T-cell (primary cell): ENCODE data around the gene RHOBTB1. TPM values are rescaled to one million over a fixed set of nuclear protein-coding genes. Genes with fewer than 3 reads are reported as not detected.

Source experiments
- ATAC-seq, 4 experiments: fragments of 200-7000 bp in 3 of 4; fragments of 150-1000 bp in 1 of 4; cut with Tn5 transposase; replicated peaks in 1 of 4; 1 replicate in 3 of 4; 2 replicates in 1 of 4; pipeline ENCODE4 v1.10.0; 2021; ENCODE audit warnings: moderate library complexity in 3 of 4, mild to moderate bottlenecking in 2 of 4, moderate number of reproducible peaks in 1 of 4
- CTCF ChIA-PET, 2 donors: fragments of 300-600 bp; sonication (Branson Sonifier 250); formaldehyde crosslinking; loops; one replicate each; lab custom pipeline; 2022; ENCODE audit warnings: antibody characterized with exemption in 2 of 2; lab: Charles Lee
- POLR2A ChIA-PET, 2 donors: fragments of 300-600 bp; sonication (Branson Sonifier 250); formaldehyde crosslinking; loops; one replicate each; lab custom pipeline; 2022; ENCODE audit warnings: antibody characterized with exemption in 2 of 2; lab: Charles Lee
- DNase-seq, 35 experiments: peaks; one replicate each; pipeline versions ENCODE4 v3.0.0 to v3.0.0-alpha.2; 2013 to 2023
- H3K27ac ChIP-seq: one replicate; pipeline ENCODE4 v1.5.1; 2013; ENCODE audit warnings: low read length
- H3K27me3 ChIP-seq, 2 experiments: replicated peaks in 1 of 2; 1 replicate in 1 of 2; 2 replicates in 1 of 2; pipeline versions ENCODE4 v1.6.1 to v1.7.0; 2013; ENCODE audit warnings: low read length in 1 of 2, mixed read lengths in 1 of 2; ENCODE audit not compliant: control insufficient read depth in 2 of 2, insufficient read depth in 2 of 2; ENCODE audit errors: extremely low read depth in 1 of 2
- H3K36me3 ChIP-seq, 2 donors: 1 replicate in 1 of 2; 2 replicates in 1 of 2; pipeline versions ENCODE4 v1.6.1 to v1.7.0; 2013; ENCODE audit warnings: low read length in 1 of 2; ENCODE audit not compliant: control insufficient read depth in 2 of 2, insufficient read depth in 1 of 2; ENCODE audit errors: extremely low read depth in 1 of 2
- H3K4me1 ChIP-seq, 2 experiments: 1 replicate in 1 of 2; 2 replicates in 1 of 2; pipeline versions ENCODE4 v1.6.1 to v1.7.0; 2013; ENCODE audit warnings: low read length in 2 of 2, mixed read lengths in 1 of 2; ENCODE audit not compliant: insufficient read depth in 2 of 2, control insufficient read depth in 1 of 2; ENCODE audit errors: extremely low read depth in 1 of 2
- H3K4me3 ChIP-seq, 2 donors: 1 replicate in 1 of 2; 2 replicates in 1 of 2; pipeline versions ENCODE4 v1.5.1 to v1.7.0; 2013; ENCODE audit warnings: mild to moderate bottlenecking in 2 of 2, low read length in 1 of 2, moderate library complexity in 1 of 2; ENCODE audit not compliant: control insufficient read depth in 1 of 2; ENCODE audit errors: extremely low read depth in 1 of 2
- H3K9me3 ChIP-seq: 2 replicates; pipeline ENCODE4 v1.7.0; 2013
- H3K27ac Mint-ChIP-seq, 2 donors: one replicate each; pipeline ENCODE4 v1.8.0; 2020 to 2021; ENCODE audit warnings: mild to moderate bottlenecking in 2 of 2, mixed read lengths in 2 of 2
- H3K27me3 Mint-ChIP-seq, 2 donors: one replicate each; pipeline ENCODE4 v1.8.0; 2021 to 2022; ENCODE audit warnings: mixed read lengths in 2 of 2
- H3K36me3 Mint-ChIP-seq: one replicate; pipeline ENCODE4 v1.8.0; 2021; ENCODE audit warnings: mixed read lengths
- H3K4me1 Mint-ChIP-seq, 3 donors: one replicate each; pipeline ENCODE4 v1.8.0; 2020 to 2022; ENCODE audit warnings: mixed read lengths in 3 of 3, mild to moderate bottlenecking in 1 of 3
- H3K4me3 Mint-ChIP-seq, 3 donors: one replicate each; pipeline ENCODE4 v1.8.0; 2020 to 2022; ENCODE audit warnings: mild to moderate bottlenecking in 3 of 3, mixed read lengths in 3 of 3, moderate library complexity in 3 of 3
- H3K9me3 Mint-ChIP-seq, 3 donors: one replicate each; pipeline ENCODE4 v1.8.0; 2020 to 2022; ENCODE audit warnings: mixed read lengths in 3 of 3
- WGBS: methylation state at CpG from one replicate; pipeline ENCODE4 v1.1.5; 2013; ENCODE audit warnings: missing lambda C conversion rate; ENCODE audit not compliant: insufficient coverage; 5-methylcytosine and 5-hydroxymethylcytosine counted together
- total RNA-seq, 35 experiments: library from RNA in 6 of 35; stranded (reverse) in 6 of 35; fragments of 120-200 nt in 1 of 35; gene quantifications; one replicate each; pipeline versions ENCODE4 v1.2.1 to v1.2.4 and lab custom pipeline; 2013 to 2026

RHOBTB1 gene, protein sequence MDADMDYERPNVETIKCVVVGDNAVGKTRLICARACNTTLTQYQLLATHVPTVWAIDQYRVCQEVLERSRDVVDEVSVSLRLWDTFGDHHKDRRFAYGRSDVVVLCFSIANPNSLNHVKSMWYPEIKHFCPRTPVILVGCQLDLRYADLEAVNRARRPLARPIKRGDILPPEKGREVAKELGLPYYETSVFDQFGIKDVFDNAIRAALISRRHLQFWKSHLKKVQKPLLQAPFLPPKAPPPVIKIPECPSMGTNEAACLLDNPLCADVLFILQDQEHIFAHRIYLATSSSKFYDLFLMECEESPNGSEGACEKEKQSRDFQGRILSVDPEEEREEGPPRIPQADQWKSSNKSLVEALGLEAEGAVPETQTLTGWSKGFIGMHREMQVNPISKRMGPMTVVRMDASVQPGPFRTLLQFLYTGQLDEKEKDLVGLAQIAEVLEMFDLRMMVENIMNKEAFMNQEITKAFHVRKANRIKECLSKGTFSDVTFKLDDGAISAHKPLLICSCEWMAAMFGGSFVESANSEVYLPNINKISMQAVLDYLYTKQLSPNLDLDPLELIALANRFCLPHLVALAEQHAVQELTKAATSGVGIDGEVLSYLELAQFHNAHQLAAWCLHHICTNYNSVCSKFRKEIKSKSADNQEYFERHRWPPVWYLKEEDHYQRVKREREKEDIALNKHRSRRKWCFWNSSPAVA
- total RNA-seq (under 1 TPM in 4 of 5 donors, not detected in 1; 0.09 to 0.75 (median 0.34) TPM), total RNA-seq (lab: John Stamatoyannopoulos, UW) (0 to 0.67 (median 0.17) reads per million in 29 experiments)
- total RNA-seq (2013), result 0.37 TPM

GRCh38 chr10:60944058-60944909, at the start of gene RHOBTB1:
Gene RHOBTB1 (minus strand): TSS chr10:60944185. CDS start chr10:60911542, 32,643 bp downstream.
- Histone ChIP-seq H3K4me1 (peaks cover 2 to 18% of the 10 kb centered on the region in 2 experiments), H3K36me3 (no peaks in the 10 kb centered on the region), H3K27me3 (peaks cover 0 to 28% of the 10 kb centered on the region in 2 experiments), H3K27ac (no peak within 1 kb of the TSS), H3K4me3 (peak within 1 kb of the TSS; percentile 29 to 86), H3K9me3 (no peaks in the 10 kb centered on the region)
- Mint-ChIP-seq H3K36me3 (no peaks in the 10 kb centered on the region), H3K27ac (no peak within 1 kb of the TSS), H3K4me3 (peak within 1 kb of the TSS; percentile 65 to 77 (median 66)), H3K4me1 (peaks cover 12 to 13% (median 12%) of the 10 kb centered on the region in 3 donors), H3K9me3 (no peaks in the 10 kb centered on the region), H3K27me3 (peaks cover 49 to 60% of the 10 kb centered on the region in 2 donors)
- ChIA-PET POLR2A (no interaction called here), CTCF (no interaction called here)
- DNase-seq (peak in 16 of 35 experiments; percentile 1 to 43 (median 11)), ATAC-seq (peak; percentile 22 to 76 (median 44))
- WGBS, result 4% methylated on average over 54 of the region's 77 CpGs

DNA sequence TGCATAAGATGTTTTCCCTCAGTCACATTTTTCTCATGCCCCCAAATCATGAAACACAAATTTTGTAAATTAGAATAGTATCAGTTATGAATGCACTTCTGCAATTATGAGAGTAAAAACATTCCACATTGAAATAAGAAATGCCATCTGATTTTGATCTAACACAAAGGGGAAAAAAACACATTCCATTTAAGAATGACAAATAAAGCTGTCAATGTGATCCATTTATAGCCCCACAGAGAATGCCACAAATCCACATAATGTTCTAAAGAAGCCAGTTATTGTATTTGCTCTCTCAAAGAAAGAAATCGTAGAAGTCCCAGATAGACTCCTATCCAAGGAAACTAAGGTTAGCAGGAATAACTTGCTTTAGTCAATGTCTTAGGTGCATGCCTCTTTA, 48.7 kb upstream of the RHOBTB1 start:
- ChIA-PET POLR2A (no interaction called here), CTCF (interaction anchor here in 1 of 2 donors (0.5 kb wide), 1 partner anchor 892 kb away, joined by 3 read pairs; no protein-coding TSS in a partner anchor)
- H3K27ac Mint-ChIP-seq, result no peak overlapping the region
- Histone ChIP-seq H3K36me3 (no peaks in the 10 kb centered on the region), H3K27me3 (no peaks in the 10 kb centered on the region), H3K9me3 (no peaks in the 10 kb centered on the region), H3K4me1 (no peaks in the 10 kb centered on the region), H3K4me3 (no peak overlapping the region), H3K27ac (no peak overlapping the region)
- no peaks in the 10 kb centered on the region for H3K9me3 Mint-ChIP-seq
- H3K27me3 Mint-ChIP-seq, result peaks cover 11 to 14% of the 10 kb centered on the region in 2 donors
- ATAC-seq (no peak), DNase-seq (no peak)
- no CpG with 5 or more reads among the region's 1 CpG for WGBS
- H3K4me1 Mint-ChIP-seq, result no peaks in the 10 kb centered on the region
- no peaks in the 10 kb centered on the region for H3K36me3 Mint-ChIP-seq
- no peak overlapping the region for H3K4me3 Mint-ChIP-seq

DNA sequence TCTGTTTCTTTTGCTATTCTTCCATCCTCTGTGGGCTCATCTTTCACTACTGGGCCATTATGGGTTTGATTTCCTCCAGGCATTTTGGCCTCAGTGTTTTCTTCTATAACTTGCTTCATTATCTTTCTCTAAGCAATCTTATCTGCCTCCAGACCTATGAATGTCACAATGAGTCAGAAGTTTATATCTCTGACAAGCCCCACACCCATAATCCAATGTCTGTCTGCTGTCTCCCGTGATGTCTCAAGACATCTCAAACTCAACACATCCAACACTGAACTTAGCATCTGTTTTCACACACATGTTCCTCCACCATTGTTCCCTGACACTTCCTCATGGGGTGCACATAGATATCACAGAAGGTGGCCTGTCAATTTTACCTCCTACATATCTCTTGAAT, 46.7 kb upstream of the RHOBTB1 start:
- H3K4me3 ChIP-seq, result no peak overlapping the region
- ATAC-seq, result no peak

GRCh38 chr10:60989400-60989876, 45.5 kb upstream of the RHOBTB1 start:
- peak in 1 of 35 experiments; percentile 3 for DNase-seq
- POLR2A ChIA-PET, result no interaction called here
- H3K36me3 Mint-ChIP-seq, result no peaks in the 10 kb centered on the region
- Histone ChIP-seq H3K27ac (no peak overlapping the region), H3K9me3 (no peaks in the 10 kb centered on the region), H3K4me1 (no peaks in the 10 kb centered on the region), H3K4me3 (no peak overlapping the region), H3K36me3 (no peaks in the 10 kb centered on the region), H3K27me3 (no peaks in the 10 kb centered on the region)
- CTCF ChIA-PET, result no interaction called here
- no peak overlapping the region for H3K27ac Mint-ChIP-seq
- peak in 1 of 4 experiments; percentile 44 for ATAC-seq
- peaks cover 6 to 14% of the 10 kb centered on the region in 2 donors for H3K27me3 Mint-ChIP-seq
- H3K4me1 Mint-ChIP-seq, result no peaks in the 10 kb centered on the region
- H3K4me3 Mint-ChIP-seq, result no peak overlapping the region
- no peaks in the 10 kb centered on the region for H3K9me3 Mint-ChIP-seq
- WGBS, result 88% methylated on average over 1 of the region's 4 CpGs

More for the DNA sequence above, 46.7 kb upstream of the RHOBTB1 start:
- peaks cover 6 to 14% of the 10 kb centered on the region in 2 donors for H3K27me3 Mint-ChIP-seq
- no peak overlapping the region for H3K27ac Mint-ChIP-seq
- no peak overlapping the region for H3K27ac ChIP-seq
- WGBS, result 100% methylated on average over 1 of the region's 1 CpG
- no peaks in the 10 kb centered on the region for H3K36me3 Mint-ChIP-seq
- no peaks in the 10 kb centered on the region for H3K9me3 Mint-ChIP-seq
- H3K4me1 Mint-ChIP-seq, result no peaks in the 10 kb centered on the region
- no peak overlapping the region for H3K4me3 Mint-ChIP-seq
- H3K4me1 ChIP-seq, result no peaks in the 10 kb centered on the region
- no peaks in the 10 kb centered on the region for H3K36me3 ChIP-seq
- CTCF ChIA-PET, result no interaction called here
- POLR2A ChIA-PET, result no interaction called here
- H3K27me3 ChIP-seq, result no peaks in the 10 kb centered on the region
- H3K9me3 ChIP-seq, result no peaks in the 10 kb centered on the region
- no peak for DNase-seq

DNA sequence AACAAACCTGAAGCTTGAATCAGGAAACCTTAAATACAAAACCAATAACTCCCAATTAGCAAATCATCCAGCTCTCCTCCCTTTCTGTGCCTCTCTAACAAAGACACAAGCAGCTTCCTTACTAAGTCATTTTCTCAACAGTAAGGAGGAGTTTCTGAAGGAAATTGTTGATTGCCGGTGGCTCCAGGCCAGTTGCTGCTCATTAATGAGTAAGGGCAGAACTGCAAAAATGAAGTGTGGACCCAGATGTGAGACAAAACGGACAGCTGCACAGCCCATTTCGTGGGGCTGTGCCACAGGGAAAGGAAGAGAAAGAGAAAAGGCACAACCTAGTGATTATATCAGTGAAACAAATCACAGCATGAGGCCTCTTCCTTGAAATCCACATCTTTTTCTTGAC, 42.8 kb upstream of the RHOBTB1 start:
- H3K9me3 ChIP-seq, result no peaks in the 10 kb centered on the region
- no peaks in the 10 kb centered on the region for H3K36me3 Mint-ChIP-seq
- no peaks in the 10 kb centered on the region for H3K27me3 ChIP-seq
- ATAC-seq (no peak), DNase-seq (no peak)
- no peak overlapping the region for H3K4me3 Mint-ChIP-seq
- H3K27ac Mint-ChIP-seq, result no peak overlapping the region
- no peaks in the 10 kb centered on the region for H3K9me3 Mint-ChIP-seq
- ChIA-PET CTCF (no interaction called here), POLR2A (no interaction called here)
- H3K4me3 ChIP-seq, result no peak overlapping the region
- H3K27me3 Mint-ChIP-seq, result peaks cover 3 to 12% of the 10 kb centered on the region in 2 donors
- H3K4me1 ChIP-seq, result no peaks in the 10 kb centered on the region
- H3K27ac ChIP-seq, result no peak overlapping the region
- WGBS, result 50% methylated on average over 1 of the region's 3 CpGs
- H3K4me1 Mint-ChIP-seq, result no peaks in the 10 kb centered on the region
- no peaks in the 10 kb centered on the region for H3K36me3 ChIP-seq

DNA sequence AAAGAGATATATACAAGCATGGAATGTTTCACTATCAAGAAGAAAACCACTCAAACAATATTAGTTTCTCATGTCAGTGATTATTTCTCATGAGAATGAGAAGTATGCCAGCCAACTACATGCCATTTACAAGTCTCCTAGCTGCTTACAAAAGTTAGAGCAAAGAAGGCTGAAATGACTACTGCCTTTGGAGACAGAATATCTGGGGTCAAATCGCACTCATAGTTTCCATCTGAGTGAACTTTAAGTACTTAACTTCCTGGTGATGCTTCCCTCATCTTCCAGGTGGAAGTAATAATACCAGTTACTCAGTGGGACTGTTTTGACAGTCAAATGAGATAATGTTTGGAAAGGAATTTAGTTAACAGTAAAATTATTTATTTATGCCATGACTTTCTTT, 42.0 kb upstream of the RHOBTB1 start:
- CTCF ChIA-PET, result no interaction called here
- H3K4me3 ChIP-seq, result no peak overlapping the region
- no peak overlapping the region for H3K4me3 Mint-ChIP-seq
- H3K36me3 ChIP-seq, result no peaks in the 10 kb centered on the region
- H3K4me1 ChIP-seq, result no peaks in the 10 kb centered on the region
- H3K27me3 ChIP-seq, result no peaks in the 10 kb centered on the region
- H3K9me3 Mint-ChIP-seq, result no peaks in the 10 kb centered on the region
- no CpG with 5 or more reads among the region's 1 CpG for WGBS
- no peak overlapping the region for H3K27ac ChIP-seq
- H3K9me3 ChIP-seq, result no peaks in the 10 kb centered on the region
- DNase-seq (no peak), ATAC-seq (no peak)
- POLR2A ChIA-PET, result no interaction called here
- H3K4me1 Mint-ChIP-seq, result no peaks in the 10 kb centered on the region
- H3K27ac Mint-ChIP-seq, result no peak overlapping the region
- no peaks in the 10 kb centered on the region for H3K36me3 Mint-ChIP-seq
- H3K27me3 Mint-ChIP-seq, result peaks cover 0 to 7% of the 10 kb centered on the region in 2 donors
